Measurements from ENCODE around the gene RHOF.

DNA sequence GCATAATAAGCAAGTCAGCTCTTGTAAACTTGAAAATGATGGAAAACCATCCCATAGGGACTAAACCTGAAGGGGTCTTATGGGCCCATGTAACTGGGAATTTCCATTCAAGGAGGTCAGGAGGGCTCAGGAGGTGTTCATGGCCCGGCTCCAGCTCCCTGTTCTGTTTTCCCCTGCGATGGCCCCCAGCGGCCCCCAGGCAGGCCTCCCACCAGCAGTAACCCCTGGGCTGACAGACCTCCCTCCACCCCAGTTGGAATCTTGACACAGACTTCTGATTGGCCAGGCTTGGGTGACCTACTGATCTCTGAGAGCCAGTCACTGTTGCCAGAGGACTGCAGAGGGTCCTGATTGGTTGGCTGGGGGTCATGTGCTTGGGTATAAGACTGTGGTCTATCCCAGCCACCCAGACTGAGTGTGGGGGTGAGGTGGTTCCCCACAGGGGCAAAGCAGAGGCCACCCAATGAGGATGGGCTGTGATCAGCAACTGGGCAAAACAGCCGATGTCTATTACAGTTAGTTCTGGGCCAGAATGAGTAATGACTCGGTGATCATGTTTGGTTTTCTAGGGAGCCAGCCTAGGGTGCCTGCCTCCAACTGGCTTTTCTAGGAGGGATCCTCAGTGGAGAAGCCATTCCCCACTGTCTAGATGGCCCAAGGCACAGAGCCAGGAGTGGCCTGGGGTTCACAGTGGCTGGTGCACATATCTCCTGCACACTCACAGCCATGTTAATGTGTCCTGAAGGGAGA, 27.0 kb downstream of the RHOF start:
- TF ChIP-seq RARA (CRISPR knock-in tag; IDR thresholded peaks at IDR 0.05) (no peak), PATZ1 (CRISPR knock-in tag; IDR thresholded peaks at IDR 0.05) (no peak), CHCHD3 (CRISPR knock-in tag; IDR thresholded peaks at IDR 0.05) (no peak), KDM1A (CRISPR knock-in tag; IDR thresholded peaks at IDR 0.05) (no peak)
- TF ChIP-seq, protein P1, sequence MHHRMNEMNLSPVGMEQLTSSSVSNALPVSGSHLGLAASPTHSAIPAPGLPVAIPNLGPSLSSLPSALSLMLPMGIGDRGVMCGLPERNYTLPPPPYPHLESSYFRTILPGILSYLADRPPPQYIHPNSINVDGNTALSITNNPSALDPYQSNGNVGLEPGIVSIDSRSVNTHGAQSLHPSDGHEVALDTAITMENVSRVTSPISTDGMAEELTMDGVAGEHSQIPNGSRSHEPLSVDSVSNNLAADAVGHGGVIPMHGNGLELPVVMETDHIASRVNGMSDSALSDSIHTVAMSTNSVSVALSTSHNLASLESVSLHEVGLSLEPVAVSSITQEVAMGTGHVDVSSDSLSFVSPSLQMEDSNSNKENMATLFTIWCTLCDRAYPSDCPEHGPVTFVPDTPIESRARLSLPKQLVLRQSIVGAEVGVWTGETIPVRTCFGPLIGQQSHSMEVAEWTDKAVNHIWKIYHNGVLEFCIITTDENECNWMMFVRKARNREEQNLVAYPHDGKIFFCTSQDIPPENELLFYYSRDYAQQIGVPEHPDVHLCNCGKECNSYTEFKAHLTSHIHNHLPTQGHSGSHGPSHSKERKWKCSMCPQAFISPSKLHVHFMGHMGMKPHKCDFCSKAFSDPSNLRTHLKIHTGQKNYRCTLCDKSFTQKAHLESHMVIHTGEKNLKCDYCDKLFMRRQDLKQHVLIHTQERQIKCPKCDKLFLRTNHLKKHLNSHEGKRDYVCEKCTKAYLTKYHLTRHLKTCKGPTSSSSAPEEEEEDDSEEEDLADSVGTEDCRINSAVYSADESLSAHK (CRISPR knock-in tag; IDR thresholded peaks at IDR 0.05; ENCODE audit: borderline replicate concordance), result no peak

Measured in HepG2 (cell line).